GF-D8 (cell line): ENCODE data around the gene MTIF2.
"Not testable (repeated sequence)": the region's sequence is repeated elsewhere in the genome, so short reads cannot be mapped to it uniquely, and the experiment has no call there.

Source experiments
- DNase-seq: peaks from one replicate; lab custom pipeline; 2025; lab: John Stamatoyannopoulos, UW

Gene MTIF2

DNA sequence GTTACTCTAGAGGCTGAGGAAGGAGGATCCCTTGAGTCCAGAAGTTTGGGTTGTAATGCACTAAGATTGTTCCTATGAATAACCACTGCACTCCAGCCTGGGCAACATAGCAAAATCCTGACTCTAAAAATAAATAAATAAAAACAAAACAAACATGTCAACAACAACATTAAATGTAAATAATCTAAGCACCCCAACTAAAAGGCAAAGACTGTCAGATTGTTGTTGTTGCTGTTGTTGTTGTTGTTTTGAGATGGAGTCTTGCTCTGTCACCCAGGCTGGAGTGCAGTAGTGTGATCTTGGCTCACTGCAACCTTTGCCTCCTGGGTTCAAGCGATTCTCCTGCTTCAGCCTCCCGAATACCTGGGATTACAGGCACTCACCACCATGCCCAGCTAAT is 77.1 kb downstream of the MTIF2 start:
- DNase-seq: not testable (repeated sequence)

GRCh38 chr2:55186837-55187236 is 82.2 kb downstream of the MTIF2 start:
- not testable (repeated sequence) for DNase-seq
